Tibial nerve (tissue), 4 donors: ENCODE measurements around the gene KCNK7. TPM values are rescaled to one million over a fixed set of nuclear protein-coding genes. Genes with fewer than 3 reads are reported as not detected.

Experiments
- DNase-seq, 2 donors: peaks; one replicate each; pipeline ENCODE4 v3.0.0-alpha.2; 2019; ENCODE audit warnings: low spot score in 2 of 2
- H3K27ac ChIP-seq, 4 donors: fragments of 200-600 bp; sonication (generic) in 3 of 4; one replicate each; pipeline ENCODE4 v1.5.1; 2017 to 2019; ENCODE audit warnings: mild to moderate bottlenecking in 1 of 4
- H3K27me3 ChIP-seq, 2 donors: fragments of 200-600 bp; sonication (generic) in 1 of 2; one replicate each; pipeline versions ENCODE4 v1.5.1 to v1.6.0; 2017 to 2019
- H3K36me3 ChIP-seq, 3 donors: fragments of 200-600 bp; sonication (generic); one replicate each; pipeline ENCODE4 v1.5.1; 2018 to 2019
- H3K4me1 ChIP-seq, 4 donors: fragments of 200-600 bp; sonication (generic) in 3 of 4; one replicate each; pipeline ENCODE4 v1.5.1; 2017 to 2019
- H3K4me3 ChIP-seq, 4 donors: fragments of 200-600 bp; sonication (generic) in 3 of 4; one replicate each; pipeline ENCODE4 v1.5.1; 2017 to 2019; ENCODE audit warnings: mild to moderate bottlenecking in 1 of 4, moderate library complexity in 1 of 4
- H3K9me3 ChIP-seq, 4 donors: fragments of 200-600 bp; sonication (generic) in 3 of 4; one replicate each; pipeline ENCODE4 v1.5.1; 2017 to 2019
- CTCF ChIP-seq, 5 experiments: fragments of 200-600 bp in 3 of 5; fragments of 450-650 bp in 2 of 5; sonication (generic) in 3 of 5; IDR thresholded peaks; one replicate each; pipeline ENCODE4 v1.5.1; 2016 to 2019; ENCODE audit warnings: antibody characterized with exemption in 5 of 5, mild to moderate bottlenecking in 3 of 5, moderate library complexity in 2 of 5
- EP300 ChIP-seq, 2 donors: sonication (generic); formaldehyde crosslinking; IDR thresholded peaks; one replicate each; pipeline ENCODE4 v1.6.1; 2017; ENCODE audit warnings: antibody characterized with exemption in 2 of 2, mild to moderate bottlenecking in 1 of 2
- POLR2A ChIP-seq, 2 donors: fragments of 450-650 bp; IDR thresholded peaks; one replicate each; pipeline ENCODE4 v1.6.1; 2017; ENCODE audit warnings: antibody characterized with exemption in 2 of 2, mild to moderate bottlenecking in 2 of 2, moderate library complexity in 2 of 2
- WGBS, 2 donors: methylation state at CpG; one replicate each; pipeline ENCODE4 v1.1.5; 2018; 5-methylcytosine and 5-hydroxymethylcytosine counted together
- total RNA-seq, 4 donors: library from RNA; depleted of rRNA; stranded (reverse); fragments of >200 nt; gene quantifications; one replicate each; pipeline ENCODE4 v1.1.0, GENCODE V29; 2016

The KCNK7 gene
- total RNA-seq, 4 donors from 2014 or later = 0.63 to 3.3 (median 1.2) TPM; not detected in 1

GRCh38 chr11:65599216-65599954 lies 3.8 kb upstream of the KCNK7 start:
- WGBS, 2 donors = 80 to 84% methylated on average over 41 to 43 of the region's 49 CpGs
- Histone ChIP-seq H3K27ac (peak overlapping the region in 1 of 4 donors; percentile 16), H3K4me3 (no peak overlapping the region), H3K27me3 (no peaks in the 10 kb centered on the region), H3K4me1 (peaks cover 0 to 16% (median 4%) of the 10 kb centered on the region in 4 donors), H3K9me3 (no peaks in the 10 kb centered on the region), H3K36me3 (peaks cover 7 to 79% (median 20%) of the 10 kb centered on the region in 3 donors)
- TF ChIP-seq EP300 (IDR thresholded peaks at IDR 0.05) (no peak), POLR2A (IDR thresholded peaks at IDR 0.05) (no peak), CTCF (IDR thresholded peaks at IDR 0.05) (no peak)
- DNase-seq = no peak

GRCh38 chr11:65598258-65598699 lies 2.7 kb upstream of the KCNK7 start:
- Histone ChIP-seq H3K4me3 (no peak overlapping the region), H3K36me3 (peaks cover 7 to 70% (median 18%) of the 10 kb centered on the region in 3 donors), H3K4me1 (peaks cover 0 to 27% (median 11%) of the 10 kb centered on the region in 4 donors), H3K27ac (no peak overlapping the region), H3K27me3 (no peaks in the 10 kb centered on the region), H3K9me3 (no peaks in the 10 kb centered on the region)
- TF ChIP-seq POLR2A (IDR thresholded peaks at IDR 0.05) (no peak), CTCF (IDR thresholded peaks at IDR 0.05) (no peak), EP300 (IDR thresholded peaks at IDR 0.05) (no peak)
- WGBS, 2 donors = 82 to 84% methylated on average over 15 to 16 of the region's 16 CpGs
- DNase-seq = no peak

GRCh38 chr11:65596520-65596919 lies 920 bp upstream of the KCNK7 start:
- Histone ChIP-seq H3K4me1 (peaks cover 0 to 40% (median 15%) of the 10 kb centered on the region in 4 donors), H3K4me3 (no peak overlapping the region), H3K36me3 (peaks cover 7 to 64% (median 16%) of the 10 kb centered on the region in 3 donors), H3K27ac (peak overlapping the region in 1 of 4 donors; percentile 69), H3K27me3 (no peaks in the 10 kb centered on the region), H3K9me3 (no peaks in the 10 kb centered on the region)
- TF ChIP-seq POLR2A (IDR thresholded peaks at IDR 0.05) (no peak), CTCF (IDR thresholded peaks at IDR 0.05) (no peak), EP300 (IDR thresholded peaks at IDR 0.05) (no peak)
- WGBS, 2 donors = 66 to 72% methylated on average over 6 of the region's 6 CpGs
- DNase-seq = no peak

GRCh38 chr11:65595131-65595530 lies 469 bp downstream of the KCNK7 start:
- 70% methylated on average over 2 of the region's 3 CpGs; no CpG with 5 or more reads in 1 of the 2 donors for WGBS, 2 donors
- Histone ChIP-seq H3K27ac (peak overlapping the region in 3 of 4 donors; percentile 46 to 85 (median 69)), H3K27me3 (no peaks in the 10 kb centered on the region), H3K9me3 (no peaks in the 10 kb centered on the region), H3K4me1 (peaks cover 0 to 54% (median 17%) of the 10 kb centered on the region in 4 donors), H3K36me3 (peaks cover 7 to 64% (median 16%) of the 10 kb centered on the region in 3 donors), H3K4me3 (no peak overlapping the region)
- TF ChIP-seq POLR2A (IDR thresholded peaks at IDR 0.05) (no peak), CTCF (IDR thresholded peaks at IDR 0.05) (no peak), EP300 (IDR thresholded peaks at IDR 0.05) (no peak)
- DNase-seq = no peak
